PC-3 (cell line): ENCODE measurements around the gene LTBP1. TPM values are rescaled to one million over a fixed set of nuclear protein-coding genes. Genes with fewer than 3 reads are reported as not detected.

Experiments
- ATAC-seq: fragments of 200-7000 bp; cut with Tn5 transposase; 2 replicates; pipeline ENCODE4 v1.9.1; 2020; ENCODE audit warnings: mild to moderate bottlenecking, moderate library complexity
- BruUV-seq: library from RNA; stranded (reverse); fragments of 400-500 nt; replicated peaks from 2 replicates; lab custom pipeline; 2021; lab: Mats Ljungman, UMichigan
- CTCF ChIA-PET: fragments of 300-600 bp; sonication (Branson Sonifier 250); formaldehyde crosslinking; loops from one replicate; lab custom pipeline; 2022; ENCODE audit warnings: antibody characterized with exemption; lab: Charles Lee
- POLR2A ChIA-PET: fragments of 300-600 bp; sonication (Branson Sonifier 250); formaldehyde crosslinking; loops from one replicate; lab custom pipeline; 2022; ENCODE audit warnings: antibody characterized with exemption; ENCODE audit not compliant: unreplicated experiment; lab: Charles Lee
- DNase-seq: peaks from one replicate; pipeline ENCODE4 v3.0.0-alpha.2; 2015
- H2AFZ ChIP-seq: fragments of 300-600 bp; sonication (generic); 2 replicates; pipeline ENCODE4 v1.6.0; 2016; ENCODE audit warnings: antibody characterized with exemption, low read length
- H3F3A ChIP-seq: fragments of 300-600 bp; sonication (generic); one replicate; pipeline ENCODE4 v1.6.0; 2017; ENCODE audit warnings: antibody characterized with exemption, low read length, control low read depth, mild to moderate bottlenecking; ENCODE audit not compliant: unreplicated experiment
- H3K27ac ChIP-seq: fragments of 300-600 bp; sonication (generic); 2 replicates; pipeline ENCODE4 v1.5.1; 2016; ENCODE audit warnings: mild to moderate bottlenecking, low read length
- H3K27me3 ChIP-seq: fragments of 300-600 bp; sonication (generic); 2 replicates; pipeline ENCODE4 v1.6.1; 2016; ENCODE audit warnings: low read length, mixed read lengths
- H3K36me3 ChIP-seq: fragments of 300-600 bp; sonication (generic); 2 replicates; pipeline ENCODE4 v1.6.1; 2016; ENCODE audit warnings: low read depth, mixed run types, low read length, mixed read lengths
- H3K4me1 ChIP-seq: fragments of 300-600 bp; sonication (generic); 2 replicates; pipeline ENCODE4 v1.5.1; 2016; ENCODE audit warnings: low read length; ENCODE audit not compliant: insufficient read depth
- H3K4me2 ChIP-seq: fragments of 300-600 bp; sonication (generic); 2 replicates; pipeline ENCODE4 v1.6.0; 2016; ENCODE audit warnings: low read length
- H3K4me3 ChIP-seq: fragments of 300-600 bp; sonication (generic); 2 replicates; pipeline ENCODE4 v1.5.1; 2016; ENCODE audit warnings: mild to moderate bottlenecking, low read length, mixed read lengths
- H3K79me2 ChIP-seq: fragments of 300-600 bp; sonication (generic); 2 replicates; pipeline ENCODE4 v1.6.1; 2017; ENCODE audit warnings: low read length, mixed read lengths
- H3K9ac ChIP-seq: fragments of 300-600 bp; sonication (generic); 2 replicates; pipeline ENCODE4 v1.6.0; 2016; ENCODE audit warnings: mild to moderate bottlenecking, low read length
- H3K9me2 ChIP-seq: fragments of 300-600 bp; sonication (generic); replicated peaks from 2 replicates; pipeline ENCODE4 v1.6.1; 2016; ENCODE audit warnings: mixed run types, low read length, mixed read lengths
- H3K9me3 ChIP-seq: fragments of 300-600 bp; sonication (generic); 2 replicates; pipeline ENCODE4 v1.6.1; 2016; ENCODE audit warnings: low read length, mixed read lengths
- H4K20me1 ChIP-seq: fragments of 300-600 bp; sonication (generic); 2 replicates; pipeline ENCODE4 v1.6.1; 2016; ENCODE audit warnings: low read length, mixed read lengths
- EZH2 ChIP-seq: fragments of 300-600 bp; sonication (generic); IDR thresholded peaks from one replicate; pipeline ENCODE4 v1.6.1; 2017; ENCODE audit warnings: antibody characterized with exemption, mild to moderate bottlenecking, low read length; ENCODE audit not compliant: unreplicated experiment
- EZH2phosphoT487 ChIP-seq: fragments of 300-600 bp; sonication (generic); IDR thresholded peaks from 2 replicates; pipeline ENCODE4 v1.6.1; 2018; ENCODE audit warnings: mild to moderate bottlenecking, antibody characterized with exemption, low read length, borderline replicate concordance
- intact Hi-C: fragments of 100-400 bp; cut with micrococcal nuclease; formaldehyde crosslinking; loops from 2 replicates; pipeline ENCODE4 v1.9.0; 2023
- total RNA-seq: library from RNA; depleted of rRNA; stranded (reverse); fragments of >200 nt; gene quantifications from 2 replicates; pipeline ENCODE4 v1.2.3, GENCODE V29; 2014
- TF ChIP-seq, protein P1 (sequence below): fragments of 300-600 bp; sonication (generic); conservative IDR thresholded peaks from 2 replicates; pipeline ENCODE4 v1.5.1; 2017; ENCODE audit warnings: antibody characterized with exemption, low read depth, mild to moderate bottlenecking, low read length

Gene LTBP1
- total RNA-seq, 1 experiment from 2014 or later: 45.9 TPM

DNA sequence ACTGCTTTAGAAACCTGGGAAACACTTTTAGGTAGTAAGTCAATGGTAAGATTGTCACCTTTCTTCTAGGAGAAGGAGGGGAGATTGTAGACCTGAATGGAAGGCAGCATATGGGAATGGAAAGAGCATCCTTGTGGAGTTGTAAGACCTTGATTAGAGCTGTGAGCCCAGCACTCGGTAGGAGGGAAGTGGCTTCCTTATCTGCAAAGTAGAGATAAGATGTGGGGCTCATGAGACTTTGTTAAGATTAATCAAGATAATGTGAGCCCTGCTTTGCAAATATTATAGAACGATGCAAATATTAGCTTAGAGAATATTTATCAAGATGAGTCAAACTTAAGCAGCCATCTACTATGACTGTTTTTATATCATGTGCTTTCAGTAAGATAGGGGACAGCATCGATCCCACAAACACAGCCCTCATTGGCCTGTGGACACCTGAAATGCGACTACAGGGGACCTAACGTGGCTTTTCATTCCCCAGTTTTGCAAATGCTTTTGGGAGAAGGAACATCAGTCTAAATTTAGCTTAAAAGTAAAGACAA is 243.7 kb downstream of the LTBP1 start:
- no peaks in the 10 kb centered on the region for H3K9me3 ChIP-seq
- peaks cover 11% of the 10 kb centered on the region for H3K4me1 ChIP-seq
- H2AFZ ChIP-seq: no peak overlapping the region
- ATAC-seq (peak; percentile 60), DNase-seq (no peak)
- no peak overlapping the region for H3K9ac ChIP-seq
- no peaks in the 10 kb centered on the region for H3K9me2 ChIP-seq
- no TSS peak for BruUV-seq
- peaks cover 3% of the 10 kb centered on the region; the same call in 1 of the 2 replicates for H3K36me3 ChIP-seq
- H3K4me3 ChIP-seq: no peak overlapping the region
- no peak overlapping the region for H3K27ac ChIP-seq
- no peak overlapping the region for H3K4me2 ChIP-seq
- no peaks in the 10 kb centered on the region for H4K20me1 ChIP-seq
- no peaks in the 10 kb centered on the region for H3F3A ChIP-seq
- CTCF ChIA-PET: interaction anchor here (0.6 kb wide), 1 partner anchor 53 kb away, joined by 3 read pairs; no protein-coding TSS in a partner anchor
- intact Hi-C loops: no loop called here
- TF ChIP-seq EZH2phosphoT487 (no peak), EZH2 (no peak)
- TF ChIP-seq, protein P1, sequence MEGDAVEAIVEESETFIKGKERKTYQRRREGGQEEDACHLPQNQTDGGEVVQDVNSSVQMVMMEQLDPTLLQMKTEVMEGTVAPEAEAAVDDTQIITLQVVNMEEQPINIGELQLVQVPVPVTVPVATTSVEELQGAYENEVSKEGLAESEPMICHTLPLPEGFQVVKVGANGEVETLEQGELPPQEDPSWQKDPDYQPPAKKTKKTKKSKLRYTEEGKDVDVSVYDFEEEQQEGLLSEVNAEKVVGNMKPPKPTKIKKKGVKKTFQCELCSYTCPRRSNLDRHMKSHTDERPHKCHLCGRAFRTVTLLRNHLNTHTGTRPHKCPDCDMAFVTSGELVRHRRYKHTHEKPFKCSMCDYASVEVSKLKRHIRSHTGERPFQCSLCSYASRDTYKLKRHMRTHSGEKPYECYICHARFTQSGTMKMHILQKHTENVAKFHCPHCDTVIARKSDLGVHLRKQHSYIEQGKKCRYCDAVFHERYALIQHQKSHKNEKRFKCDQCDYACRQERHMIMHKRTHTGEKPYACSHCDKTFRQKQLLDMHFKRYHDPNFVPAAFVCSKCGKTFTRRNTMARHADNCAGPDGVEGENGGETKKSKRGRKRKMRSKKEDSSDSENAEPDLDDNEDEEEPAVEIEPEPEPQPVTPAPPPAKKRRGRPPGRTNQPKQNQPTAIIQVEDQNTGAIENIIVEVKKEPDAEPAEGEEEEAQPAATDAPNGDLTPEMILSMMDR: no peak
- no peaks in the 10 kb centered on the region for H3K79me2 ChIP-seq
- POLR2A ChIA-PET: interaction anchor here (0.6 kb wide), 1 partner anchor 43 kb away, joined by 4 read pairs; no protein-coding TSS in a partner anchor
- H3K27me3 ChIP-seq: no peaks in the 10 kb centered on the region

- BruUV-seq: no TSS peak
- Histone ChIP-seq H2AFZ (no peak overlapping the region), H3K4me1 (peaks cover 8% of the 10 kb centered on the region), H3K9me3 (no peaks in the 10 kb centered on the region), H3K27ac (peak overlapping the region; percentile 14; the same call in 1 of the 2 replicates), H3K27me3 (no peaks in the 10 kb centered on the region), H3F3A (no peaks in the 10 kb centered on the region), H3K79me2 (no peaks in the 10 kb centered on the region), H3K9ac (no peak overlapping the region), H3K4me2 (0 out of 2 replicates have a peak overlapping the region, but pooled peaks have one; percentile 8), H3K9me2 (no peaks in the 10 kb centered on the region), H3K36me3 (no peaks in the 10 kb centered on the region), H4K20me1 (no peaks in the 10 kb centered on the region), H3K4me3 (no peak overlapping the region)
- ChIA-PET POLR2A (no interaction called here), CTCF (no interaction called here)
- TF ChIP-seq EZH2 (no peak), EZH2phosphoT487 (no peak)
- TF ChIP-seq, protein P1: no peak
- peak; percentile 35 for DNase-seq
- ATAC-seq: peak; percentile 88
- intact Hi-C loops: no loop called here
Observed at GRCh38 chr2:33195891-33196290, 249.1 kb downstream of the LTBP1 start.

- POLR2A ChIA-PET: no interaction called here
- intact Hi-C loops: no loop called here
Observed at GRCh38 chr2:33196700-33197099, 249.9 kb downstream of the LTBP1 start.

More at GRCh38 chr2:33196700-33197099, 249.9 kb downstream of the LTBP1 start:
- Histone ChIP-seq H3K27ac (no peak overlapping the region), H3K4me1 (peaks cover 7% of the 10 kb centered on the region; the same call in 1 of the 2 replicates), H3K9me3 (no peaks in the 10 kb centered on the region), H4K20me1 (no peaks in the 10 kb centered on the region), H3K27me3 (no peaks in the 10 kb centered on the region), H3K4me3 (no peak overlapping the region), H3F3A (no peaks in the 10 kb centered on the region), H3K4me2 (no peak overlapping the region), H3K9me2 (no peaks in the 10 kb centered on the region), H2AFZ (no peak overlapping the region), H3K9ac (no peak overlapping the region), H3K36me3 (no peaks in the 10 kb centered on the region), H3K79me2 (no peaks in the 10 kb centered on the region)
- CTCF ChIA-PET: no interaction called here
- DNase-seq: no peak
- no peak for ATAC-seq
- TF ChIP-seq EZH2: no peak
- TF ChIP-seq EZH2phosphoT487: no peak
- TF ChIP-seq, protein P1: no peak
- no TSS peak for BruUV-seq
